SK-N-SH treated with all-trans-retinoic acid at 6 μM for 48 hours (cell line): Measurements from ENCODE around the gene C11orf52.

Experiments used
- ATAC-seq: fragments of 200-7000 bp; cut with Tn5 transposase; 3 replicates; pipeline ENCODE4 v1.9.1; 2020; ENCODE audit warnings: mild to moderate bottlenecking, moderate library complexity
- ARNTL ChIP-seq: fragments of 450-650 bp; formaldehyde crosslinking; IDR thresholded peaks from 2 replicates; pipeline ENCODE4 v1.5.0; 2020; ENCODE audit warnings: low read depth, mild to moderate bottlenecking, moderate library complexity, borderline replicate concordance
- BACH2 ChIP-seq: fragments of 250-450 bp; sonication (Bioruptor Pico); IDR thresholded peaks from 2 replicates; pipeline ENCODE4 v1.9.0; 2021; ENCODE audit warnings: mild to moderate bottlenecking, borderline replicate concordance
- CSDC2 ChIP-seq: fragments of 250-450 bp; sonication (Bioruptor Pico); IDR thresholded peaks from 2 replicates; pipeline ENCODE4 v1.5.0; 2020; ENCODE audit warnings: mild to moderate bottlenecking, moderate library complexity
- GLIS3 ChIP-seq: fragments of 250-450 bp; sonication (Bioruptor Pico); IDR thresholded peaks from 2 replicates; pipeline ENCODE4 v1.5.0; 2020; ENCODE audit warnings: mild to moderate bottlenecking, moderate library complexity
- ISL1 ChIP-seq: fragments of 250-450 bp; sonication (Bioruptor Pico); IDR thresholded peaks from 2 replicates; pipeline ENCODE4 v2.1.2; 2022; ENCODE audit warnings: mild to moderate bottlenecking, moderate library complexity
- PPARA ChIP-seq: fragments of 250-450 bp; sonication (Bioruptor Pico); IDR thresholded peaks from 2 replicates; pipeline ENCODE4 v1.5.0; 2020; ENCODE audit warnings: mild to moderate bottlenecking, borderline replicate concordance
- RARB ChIP-seq: fragments of 250-450 bp; sonication (Bioruptor Pico); IDR thresholded peaks from 2 replicates; pipeline ENCODE4 v1.8.0; 2021; ENCODE audit warnings: mild to moderate bottlenecking, moderate library complexity
- SNAI2 ChIP-seq: fragments of 250-450 bp; sonication (Bioruptor Pico); IDR thresholded peaks from 2 replicates; pipeline ENCODE4 v1.5.0; 2020; ENCODE audit warnings: mild to moderate bottlenecking, moderate library complexity
- TCF4 ChIP-seq: fragments of 250-450 bp; sonication (Bioruptor Pico); IDR thresholded peaks from 2 replicates; pipeline ENCODE4 v1.8.0; 2021; ENCODE audit warnings: mild to moderate bottlenecking, moderate library complexity, borderline replicate concordance
- ZC3H10 ChIP-seq: fragments of 250-450 bp; sonication (Bioruptor Pico); IDR thresholded peaks from 2 replicates; pipeline ENCODE4 v1.5.1; 2021; ENCODE audit warnings: mild to moderate bottlenecking, moderate library complexity
- ZFP3 ChIP-seq: fragments of 250-450 bp; sonication (Bioruptor Pico); IDR thresholded peaks from 2 replicates; pipeline ENCODE4 v1.5.0; 2020; ENCODE audit warnings: mild to moderate bottlenecking, moderate library complexity
- ZNF565 ChIP-seq: fragments of 450-650 bp; formaldehyde crosslinking; conservative IDR thresholded peaks from 2 replicates; pipeline ENCODE4 v1.5.0; 2020; ENCODE audit warnings: low read depth, mild to moderate bottlenecking, moderate library complexity
- ZNF70 ChIP-seq: fragments of 450-650 bp; formaldehyde crosslinking; IDR thresholded peaks from 2 replicates; pipeline ENCODE4 v1.5.0; 2020; ENCODE audit warnings: mild to moderate bottlenecking, moderate library complexity
- ZNF8 ChIP-seq: fragments of 450-650 bp; formaldehyde crosslinking; IDR thresholded peaks from 2 replicates; pipeline ENCODE4 v1.5.0; 2020; ENCODE audit warnings: mild to moderate bottlenecking, moderate library complexity
- TF ChIP-seq, protein P1 (sequence below): fragments of 250-450 bp; sonication (Bioruptor Pico); IDR thresholded peaks from 2 replicates; pipeline ENCODE4 v1.5.0; 2020; ENCODE audit warnings: mild to moderate bottlenecking, moderate library complexity
- TF ChIP-seq, protein P2 (sequence below): fragments of 250-450 bp; sonication (Bioruptor Pico); IDR thresholded peaks from 2 replicates; pipeline ENCODE4 v1.5.1; 2021; ENCODE audit warnings: mild to moderate bottlenecking, moderate library complexity
- TF ChIP-seq, protein P3 (sequence below): fragments of 250-450 bp; sonication (Bioruptor Pico); IDR thresholded peaks from 2 replicates; pipeline ENCODE4 v1.8.0; 2021; ENCODE audit warnings: low read depth, mild to moderate bottlenecking, moderate library complexity, borderline replicate concordance
- TF ChIP-seq, protein P4 (sequence below): fragments of 250-450 bp; sonication (Bioruptor Pico); IDR thresholded peaks from 2 replicates; pipeline ENCODE4 v1.5.1; 2020; ENCODE audit warnings: low read depth, mild to moderate bottlenecking, moderate library complexity

The C11orf52 gene

DNA sequence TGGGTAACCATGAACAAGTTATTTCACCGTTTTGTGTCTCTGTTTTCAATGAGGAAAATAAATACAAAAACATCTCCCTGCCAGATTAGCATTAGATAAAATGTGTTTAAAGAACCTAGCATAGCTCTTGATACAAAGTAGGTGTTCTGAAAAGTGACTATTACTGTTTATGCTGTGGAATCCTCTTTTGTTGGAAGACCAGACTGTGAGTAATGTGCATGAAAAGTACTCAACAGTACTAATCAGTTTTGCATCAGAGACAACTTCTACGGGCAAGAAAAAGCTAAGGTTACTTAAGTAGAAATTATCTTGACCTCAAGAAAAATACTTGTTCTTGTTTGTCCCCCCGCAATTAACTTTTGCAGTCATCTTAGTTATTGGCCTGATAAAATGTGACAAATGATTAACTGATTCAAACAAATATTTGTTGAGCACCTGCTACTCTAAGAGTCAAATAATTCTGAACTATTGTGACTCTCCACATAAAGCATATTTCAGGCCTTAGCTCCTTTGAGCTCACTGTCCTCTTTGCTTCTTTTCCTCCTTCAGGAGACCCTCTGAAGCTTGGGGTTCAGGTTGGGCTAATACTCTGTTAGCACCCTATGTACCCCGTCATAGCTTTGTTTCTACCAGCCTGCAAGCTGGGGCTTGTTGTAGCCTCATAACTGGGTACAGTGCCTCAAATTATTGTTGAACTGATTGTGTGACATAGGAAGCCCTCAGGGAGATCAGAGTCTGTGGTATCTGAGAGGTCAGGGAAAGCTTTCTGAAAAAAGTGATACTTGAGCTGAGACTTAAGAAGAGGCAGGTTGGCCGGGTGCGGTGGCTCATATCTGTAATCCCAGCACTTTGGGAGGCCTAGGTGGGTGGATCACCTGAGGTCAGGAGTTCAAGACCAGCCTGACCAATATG lies 42.9 kb downstream of the C11orf52 start:
- TF ChIP-seq ZFP3 (no peak), ARNTL (CRISPR knock-in tag) (no peak), GLIS3 (CRISPR knock-in tag) (no peak), RARB (no peak), ZNF565 (no peak), TCF4 (CRISPR knock-in tag) (no peak), ZC3H10 (CRISPR knock-in tag) (no peak), ZNF70 (CRISPR knock-in tag) (no peak), CSDC2 (CRISPR knock-in tag) (no peak), PPARA (CRISPR knock-in tag) (no peak), SNAI2 (no peak), BACH2 (CRISPR knock-in tag) (no peak), ZNF8 (CRISPR knock-in tag) (no peak)
- TF ChIP-seq, protein P1, sequence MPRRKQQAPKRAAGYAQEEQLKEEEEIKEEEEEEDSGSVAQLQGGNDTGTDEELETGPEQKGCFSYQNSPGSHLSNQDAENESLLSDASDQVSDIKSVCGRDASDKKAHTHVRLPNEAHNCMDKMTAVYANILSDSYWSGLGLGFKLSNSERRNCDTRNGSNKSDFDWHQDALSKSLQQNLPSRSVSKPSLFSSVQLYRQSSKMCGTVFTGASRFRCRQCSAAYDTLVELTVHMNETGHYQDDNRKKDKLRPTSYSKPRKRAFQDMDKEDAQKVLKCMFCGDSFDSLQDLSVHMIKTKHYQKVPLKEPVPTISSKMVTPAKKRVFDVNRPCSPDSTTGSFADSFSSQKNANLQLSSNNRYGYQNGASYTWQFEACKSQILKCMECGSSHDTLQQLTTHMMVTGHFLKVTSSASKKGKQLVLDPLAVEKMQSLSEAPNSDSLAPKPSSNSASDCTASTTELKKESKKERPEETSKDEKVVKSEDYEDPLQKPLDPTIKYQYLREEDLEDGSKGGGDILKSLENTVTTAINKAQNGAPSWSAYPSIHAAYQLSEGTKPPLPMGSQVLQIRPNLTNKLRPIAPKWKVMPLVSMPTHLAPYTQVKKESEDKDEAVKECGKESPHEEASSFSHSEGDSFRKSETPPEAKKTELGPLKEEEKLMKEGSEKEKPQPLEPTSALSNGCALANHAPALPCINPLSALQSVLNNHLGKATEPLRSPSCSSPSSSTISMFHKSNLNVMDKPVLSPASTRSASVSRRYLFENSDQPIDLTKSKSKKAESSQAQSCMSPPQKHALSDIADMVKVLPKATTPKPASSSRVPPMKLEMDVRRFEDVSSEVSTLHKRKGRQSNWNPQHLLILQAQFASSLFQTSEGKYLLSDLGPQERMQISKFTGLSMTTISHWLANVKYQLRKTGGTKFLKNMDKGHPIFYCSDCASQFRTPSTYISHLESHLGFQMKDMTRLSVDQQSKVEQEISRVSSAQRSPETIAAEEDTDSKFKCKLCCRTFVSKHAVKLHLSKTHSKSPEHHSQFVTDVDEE (CRISPR knock-in tag), result no peak
- TF ChIP-seq, protein P2, sequence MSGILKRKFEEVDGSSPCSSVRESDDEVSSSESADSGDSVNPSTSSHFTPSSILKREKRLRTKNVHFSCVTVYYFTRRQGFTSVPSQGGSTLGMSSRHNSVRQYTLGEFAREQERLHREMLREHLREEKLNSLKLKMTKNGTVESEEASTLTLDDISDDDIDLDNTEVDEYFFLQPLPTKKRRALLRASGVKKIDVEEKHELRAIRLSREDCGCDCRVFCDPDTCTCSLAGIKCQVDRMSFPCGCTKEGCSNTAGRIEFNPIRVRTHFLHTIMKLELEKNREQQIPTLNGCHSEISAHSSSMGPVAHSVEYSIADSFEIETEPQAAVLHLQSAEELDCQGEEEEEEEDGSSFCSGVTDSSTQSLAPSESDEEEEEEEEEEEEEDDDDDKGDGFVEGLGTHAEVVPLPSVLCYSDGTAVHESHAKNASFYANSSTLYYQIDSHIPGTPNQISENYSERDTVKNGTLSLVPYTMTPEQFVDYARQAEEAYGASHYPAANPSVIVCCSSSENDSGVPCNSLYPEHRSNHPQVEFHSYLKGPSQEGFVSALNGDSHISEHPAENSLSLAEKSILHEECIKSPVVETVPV, result no peak
- TF ChIP-seq, protein P3, sequence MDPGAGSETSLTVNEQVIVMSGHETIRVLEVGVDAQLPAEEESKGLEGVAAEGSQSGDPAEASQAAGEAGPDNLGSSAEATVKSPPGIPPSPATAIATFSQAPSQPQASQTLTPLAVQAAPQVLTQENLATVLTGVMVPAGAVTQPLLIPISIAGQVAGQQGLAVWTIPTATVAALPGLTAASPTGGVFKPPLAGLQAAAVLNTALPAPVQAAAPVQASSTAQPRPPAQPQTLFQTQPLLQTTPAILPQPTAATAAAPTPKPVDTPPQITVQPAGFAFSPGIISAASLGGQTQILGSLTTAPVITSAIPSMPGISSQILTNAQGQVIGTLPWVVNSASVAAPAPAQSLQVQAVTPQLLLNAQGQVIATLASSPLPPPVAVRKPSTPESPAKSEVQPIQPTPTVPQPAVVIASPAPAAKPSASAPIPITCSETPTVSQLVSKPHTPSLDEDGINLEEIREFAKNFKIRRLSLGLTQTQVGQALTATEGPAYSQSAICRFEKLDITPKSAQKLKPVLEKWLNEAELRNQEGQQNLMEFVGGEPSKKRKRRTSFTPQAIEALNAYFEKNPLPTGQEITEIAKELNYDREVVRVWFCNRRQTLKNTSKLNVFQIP (CRISPR knock-in tag), result no peak
- TF ChIP-seq, all 23 proteins: peak for 0
- no peak for ATAC-seq

DNA sequence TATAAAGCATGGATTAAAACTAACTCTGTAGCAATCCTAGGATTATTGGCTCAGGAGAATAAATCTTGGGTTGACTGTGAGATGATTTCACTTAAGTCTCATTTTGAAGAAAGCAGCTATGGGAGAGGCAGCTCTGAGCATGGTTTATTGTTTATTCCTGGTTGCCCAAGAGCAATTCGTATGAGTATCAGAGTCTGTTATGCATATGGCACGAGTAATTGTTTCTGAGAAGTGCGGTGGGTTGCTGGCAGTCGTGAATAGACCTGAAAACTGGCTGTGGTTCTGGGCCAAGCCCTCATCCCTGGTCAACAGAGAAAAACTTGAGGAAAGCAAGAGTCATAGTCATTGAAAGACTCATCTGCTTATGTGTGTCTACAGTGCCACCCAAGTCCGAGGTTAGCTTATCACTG lies 45.2 kb downstream of the C11orf52 start:
- no peak for ATAC-seq
- TF ChIP-seq, protein P1 (CRISPR knock-in tag), result no peak
- TF ChIP-seq ZFP3, result no peak
- no peak for TF ChIP-seq BACH2 (CRISPR knock-in tag)
- TF ChIP-seq PPARA (CRISPR knock-in tag), result no peak
- TF ChIP-seq, all 23 proteins: peak for 0

DNA sequence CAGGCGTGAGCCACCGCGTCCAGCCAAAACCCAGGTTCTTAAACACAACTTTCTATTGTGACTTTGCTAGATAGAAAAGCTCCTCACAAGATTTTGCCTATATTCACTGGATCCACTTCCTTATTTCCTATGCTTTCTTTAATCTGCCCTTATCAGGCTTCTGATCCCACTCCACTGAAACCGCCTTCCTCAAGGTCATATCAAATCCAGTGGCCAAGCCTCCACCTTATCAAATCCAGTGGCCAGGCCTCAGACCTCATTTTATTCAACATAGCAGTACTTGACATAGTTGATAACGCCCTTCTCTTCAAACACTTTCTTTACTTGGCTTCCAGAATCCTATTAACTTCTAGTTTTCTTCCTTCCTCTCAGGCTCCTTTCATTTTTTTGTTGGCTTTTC lies 48.0 kb downstream of the C11orf52 start:
- ATAC-seq, result no peak
- TF ChIP-seq ZNF8 (CRISPR knock-in tag) (no peak), ZNF565 (no peak), SNAI2 (no peak), ZFP3 (no peak), RARB (no peak), GLIS3 (CRISPR knock-in tag) (no peak), ISL1 (CRISPR knock-in tag) (no peak)
- TF ChIP-seq, protein P2, result no peak
- TF ChIP-seq, protein P3 (CRISPR knock-in tag), result no peak
- TF ChIP-seq, protein P4, sequence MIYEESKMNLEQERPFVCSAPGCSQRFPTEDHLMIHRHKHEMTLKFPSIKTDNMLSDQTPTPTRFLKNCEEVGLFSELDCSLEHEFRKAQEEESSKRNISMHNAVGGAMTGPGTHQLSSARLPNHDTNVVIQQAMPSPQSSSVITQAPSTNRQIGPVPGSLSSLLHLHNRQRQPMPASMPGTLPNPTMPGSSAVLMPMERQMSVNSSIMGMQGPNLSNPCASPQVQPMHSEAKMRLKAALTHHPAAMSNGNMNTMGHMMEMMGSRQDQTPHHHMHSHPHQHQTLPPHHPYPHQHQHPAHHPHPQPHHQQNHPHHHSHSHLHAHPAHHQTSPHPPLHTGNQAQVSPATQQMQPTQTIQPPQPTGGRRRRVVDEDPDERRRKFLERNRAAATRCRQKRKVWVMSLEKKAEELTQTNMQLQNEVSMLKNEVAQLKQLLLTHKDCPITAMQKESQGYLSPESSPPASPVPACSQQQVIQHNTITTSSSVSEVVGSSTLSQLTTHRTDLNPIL (CRISPR knock-in tag), result no peak
- TF ChIP-seq, protein P1 (CRISPR knock-in tag), result no peak
